SJCRH30 (cell line): ENCODE data around the gene CAPN12. TPM values are rescaled to one million over a fixed set of nuclear protein-coding genes. Genes with fewer than 3 reads are reported as not detected.
"Not testable (repeated sequence)": the region's sequence is repeated elsewhere in the genome, so short reads cannot be mapped to it uniquely, and the experiment has no call there.

ENCODE experiments used
- DNase-seq, 2 experiments: peaks; one replicate each; pipeline ENCODE4 v3.0.0-alpha.2; 2015 to 2020
- H3K27ac ChIP-seq: fragments of 250-450 bp; sonication (Bioruptor Pico); 2 replicates; pipeline ENCODE4 v1.5.1; 2020; ENCODE audit warnings: mild to moderate bottlenecking, moderate library complexity
- H3K27me3 ChIP-seq: fragments of 250-450 bp; sonication (Bioruptor Pico); 2 replicates; pipeline ENCODE4 v1.5.1; 2020; ENCODE audit warnings: mild to moderate bottlenecking, moderate library complexity
- H3K36me3 ChIP-seq: fragments of 250-450 bp; sonication (Bioruptor Pico); 2 replicates; pipeline ENCODE4 v1.5.1; 2020; ENCODE audit warnings: mild to moderate bottlenecking, moderate library complexity
- H3K4me1 ChIP-seq: fragments of 250-450 bp; sonication (Bioruptor Pico); 2 replicates; pipeline ENCODE4 v1.5.1; 2020; ENCODE audit warnings: mild to moderate bottlenecking, moderate library complexity
- H3K4me3 ChIP-seq: fragments of 250-450 bp; sonication (Bioruptor Pico); 2 replicates; pipeline ENCODE4 v1.5.1; 2020; ENCODE audit warnings: mild to moderate bottlenecking, moderate library complexity
- H3K9me3 ChIP-seq: fragments of 250-450 bp; sonication (Bioruptor Pico); replicated peaks from 2 replicates; pipeline ENCODE4 v1.5.1; 2020; ENCODE audit warnings: mild to moderate bottlenecking, moderate library complexity
- total RNA-seq: library from RNA; depleted of rRNA; stranded (reverse); fragments of >200 nt; shearing (Covaris generic); gene quantifications from 2 replicates; pipeline ENCODE4 v1.2.3, GENCODE V29; 2014

Gene CAPN12
- total RNA-seq, 1 experiment from 2014 or later, result not detected

DNA sequence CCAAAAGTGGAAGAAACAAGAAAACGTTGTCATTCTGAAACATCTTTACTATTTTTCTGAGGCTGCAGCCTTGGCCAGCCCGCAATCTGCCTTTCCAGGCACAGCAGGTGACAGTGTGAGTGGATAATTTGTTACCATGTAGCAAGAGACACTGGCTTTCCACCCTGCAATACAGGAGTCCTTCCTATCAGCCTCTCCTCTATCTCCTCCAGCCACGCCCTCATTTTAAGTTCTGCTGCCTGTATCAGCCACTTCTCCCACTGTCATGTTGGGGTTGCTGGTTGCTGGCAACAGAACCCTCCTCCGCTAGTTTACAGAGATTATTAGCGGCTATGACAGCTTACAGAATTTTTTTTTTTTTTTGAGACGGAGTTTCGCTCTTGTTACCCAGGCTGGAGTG is 36.8 kb upstream of the CAPN12 start:
- Histone ChIP-seq H3K4me1 (no peaks in the 10 kb centered on the region), H3K36me3 (no peaks in the 10 kb centered on the region), H3K27ac (no peak overlapping the region), H3K27me3 (peaks cover 6% of the 10 kb centered on the region; the same call in 1 of the 2 replicates), H3K9me3 (no peaks in the 10 kb centered on the region), H3K4me3 (no peak overlapping the region)
- DNase-seq, result no peak

DNA sequence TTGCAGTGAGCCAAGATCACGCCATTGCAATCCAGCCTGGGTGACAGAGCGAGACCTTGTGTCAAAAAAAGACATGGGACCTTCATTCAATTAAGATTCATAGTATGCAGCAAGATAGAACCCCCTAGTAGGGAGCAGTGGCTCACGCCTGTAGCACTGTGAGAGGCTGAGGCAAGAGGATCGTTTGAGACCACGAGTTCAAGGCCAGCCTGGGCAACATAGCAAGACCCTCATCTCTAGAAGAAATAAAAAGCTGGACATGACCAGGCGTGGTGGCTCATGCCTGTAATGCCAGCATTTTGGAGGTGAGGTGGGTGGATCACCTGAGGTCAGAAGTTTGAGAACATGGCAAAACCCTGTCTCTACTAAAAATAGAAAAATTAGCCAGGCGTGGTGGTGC is 36.2 kb upstream of the CAPN12 start:
- no peaks in the 10 kb centered on the region for H3K36me3 ChIP-seq
- no peak overlapping the region for H3K4me3 ChIP-seq
- H3K4me1 ChIP-seq, result no peaks in the 10 kb centered on the region
- no peak overlapping the region for H3K27ac ChIP-seq
- H3K9me3 ChIP-seq, result no peaks in the 10 kb centered on the region
- no peak for DNase-seq
- H3K27me3 ChIP-seq, result peaks cover 6% of the 10 kb centered on the region; the same call in 1 of the 2 replicates

DNA sequence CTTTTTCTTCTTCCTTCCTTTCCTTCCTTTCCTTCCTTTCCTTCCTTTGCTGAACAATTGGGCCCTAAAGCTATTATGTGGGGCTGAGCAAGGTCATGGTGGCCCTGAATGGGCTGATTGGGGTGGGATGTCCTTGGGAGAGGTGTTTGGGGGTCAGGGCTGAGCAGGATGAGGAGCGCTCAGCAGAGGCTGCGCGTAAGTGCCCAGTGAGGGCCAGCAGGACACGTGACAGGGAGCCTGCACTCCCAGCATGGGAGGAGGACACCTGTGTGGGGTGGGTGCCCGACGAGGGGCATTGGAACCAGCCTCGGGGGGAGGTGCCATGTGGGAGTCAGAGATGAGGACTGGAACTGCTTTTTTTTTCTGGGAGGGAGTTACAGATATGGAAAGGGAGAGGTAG is 34.5 kb upstream of the CAPN12 start:
- no peaks in the 10 kb centered on the region for H3K36me3 ChIP-seq
- H3K4me3 ChIP-seq, result no peak overlapping the region
- H3K27ac ChIP-seq, result no peak overlapping the region
- H3K27me3 ChIP-seq, result peaks cover 6% of the 10 kb centered on the region; the same call in 1 of the 2 replicates
- no peak for DNase-seq
- H3K9me3 ChIP-seq, result no peaks in the 10 kb centered on the region
- no peaks in the 10 kb centered on the region for H3K4me1 ChIP-seq

GRCh38 chr19:38774181-38774950 is 30.1 kb upstream of the CAPN12 start:
- DNase-seq, result no peak
- H3K9me3 ChIP-seq, result no peaks in the 10 kb centered on the region
- H3K4me3 ChIP-seq, result no peak overlapping the region
- H3K36me3 ChIP-seq, result no peaks in the 10 kb centered on the region
- H3K27ac ChIP-seq, result no peak overlapping the region
- no peaks in the 10 kb centered on the region for H3K4me1 ChIP-seq
- H3K27me3 ChIP-seq, result no peaks in the 10 kb centered on the region; the same call in 1 of the 2 replicates

DNA sequence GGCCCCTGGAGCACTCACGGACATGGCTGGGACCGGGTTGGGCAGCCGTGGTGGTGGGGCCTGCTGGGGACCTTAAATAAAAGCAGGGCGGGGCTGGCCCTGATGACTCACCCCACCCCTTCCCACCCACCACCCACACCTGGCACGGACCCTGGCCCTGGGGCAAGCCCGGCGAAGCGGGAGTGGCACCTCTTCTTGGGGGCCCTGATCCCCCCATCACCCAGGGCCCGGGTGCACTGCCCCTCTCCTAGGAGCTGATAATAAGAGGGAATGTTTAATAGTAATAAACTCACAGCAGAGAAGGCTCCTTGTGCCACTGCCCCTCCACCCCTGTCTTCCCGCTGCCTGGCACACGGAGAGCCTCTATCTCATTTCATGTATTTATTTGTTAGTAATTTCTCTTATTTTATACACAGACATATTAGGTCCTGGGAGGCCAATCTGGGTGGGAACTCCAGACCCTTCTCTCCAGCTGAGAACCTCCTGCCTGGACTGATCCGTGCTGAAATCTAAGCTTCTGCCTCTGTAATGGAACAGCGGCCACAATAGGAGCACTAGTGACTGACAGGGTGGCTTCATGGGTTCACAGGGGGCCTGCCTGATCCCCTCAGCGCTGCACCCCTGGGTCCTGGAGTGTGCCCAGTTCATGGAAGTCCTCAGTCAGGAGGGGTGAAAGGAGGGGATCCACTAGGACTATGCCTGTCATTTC is 29.3 kb upstream of the CAPN12 start, which contains the start of gene LGALS7:
TSS of gene LGALS7 (minus strand) at position 49 of the 709 bp plus-strand sequence. CDS start at position 24, 25 bp downstream.
- H3K27me3 ChIP-seq, result no peaks in the 10 kb centered on the region; the same call in 1 of the 2 replicates
- H3K27ac ChIP-seq, result no peak within 1 kb of the TSS
- no peaks in the 10 kb centered on the region for H3K4me1 ChIP-seq
- H3K36me3 ChIP-seq, result no peaks in the 10 kb centered on the region
- H3K9me3 ChIP-seq, result no peaks in the 10 kb centered on the region
- DNase-seq, result no peak
- no peak within 1 kb of the TSS for H3K4me3 ChIP-seq

DNA sequence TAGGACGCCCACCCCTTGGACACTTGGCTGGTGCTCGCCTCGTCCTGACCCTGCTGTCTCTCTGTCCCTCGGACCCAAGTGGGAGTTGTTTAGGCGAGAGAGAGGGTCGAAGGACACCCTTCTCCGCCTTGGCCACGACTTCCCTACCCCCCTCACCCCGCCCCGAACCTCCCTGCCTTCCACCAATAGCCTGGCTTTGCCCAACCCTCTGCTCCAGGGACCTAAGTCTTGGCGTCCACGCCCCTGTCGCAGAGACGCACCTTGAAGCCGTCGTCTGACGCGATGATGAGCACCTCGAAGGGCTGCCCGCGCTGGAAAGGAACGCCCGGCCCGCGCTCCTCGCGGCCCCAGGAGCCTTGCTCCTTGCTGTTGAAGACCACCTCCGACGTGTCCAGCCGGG is 27.3 kb upstream of the CAPN12 start:
- not testable (repeated sequence) for H3K4me3 ChIP-seq, H3K27ac ChIP-seq, H3K36me3 ChIP-seq, H3K9me3 ChIP-seq, H3K4me1 ChIP-seq, DNase-seq, H3K27me3 ChIP-seq

GRCh38 chr19:38770949-38771275 is 26.6 kb upstream of the CAPN12 start:
- H3K4me3 ChIP-seq, DNase-seq, H3K4me1 ChIP-seq, H3K27ac ChIP-seq, H3K27me3 ChIP-seq, H3K9me3 ChIP-seq, H3K36me3 ChIP-seq: not testable (repeated sequence)

GRCh38 chr19:38770228-38770948 is 26.1 kb upstream of the CAPN12 start:
- not testable (repeated sequence) for H3K27me3 ChIP-seq, H3K36me3 ChIP-seq, H3K9me3 ChIP-seq, H3K27ac ChIP-seq, H3K4me3 ChIP-seq, DNase-seq, H3K4me1 ChIP-seq

DNA sequence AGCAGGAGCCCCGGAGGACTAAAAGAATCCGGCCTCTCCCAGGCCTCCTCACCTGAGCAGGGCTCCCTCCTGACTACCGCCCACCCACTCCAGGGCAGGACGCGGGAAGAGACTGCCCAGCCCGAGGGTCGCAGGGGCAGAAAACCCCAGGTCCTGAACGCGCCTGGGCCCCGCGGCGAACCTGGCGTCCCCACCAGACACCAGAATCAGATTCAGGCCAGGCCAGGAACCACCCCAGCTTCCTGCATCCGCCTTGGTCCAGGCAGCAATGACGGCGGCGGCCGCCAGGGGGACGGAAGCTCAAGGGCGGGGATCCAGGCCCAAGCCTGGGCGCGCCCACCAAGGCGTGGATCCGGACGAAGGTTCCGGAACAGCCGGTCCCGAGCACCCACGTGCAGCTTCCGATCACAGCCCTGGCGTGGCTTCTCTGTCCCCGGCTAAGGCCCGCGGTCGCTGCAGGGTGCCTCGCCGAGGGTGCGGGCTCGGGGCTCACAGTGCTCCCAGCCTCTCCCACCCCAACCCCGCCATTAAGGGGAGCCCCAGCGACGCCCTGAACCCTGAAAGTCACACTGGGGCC is 25.4 kb upstream of the CAPN12 start:
- Histone ChIP-seq H3K27ac (no peak overlapping the region), H3K27me3 (no peaks in the 10 kb centered on the region), H3K9me3 (no peaks in the 10 kb centered on the region), H3K4me3 (no peak overlapping the region), H3K4me1 (no peaks in the 10 kb centered on the region), H3K36me3 (no peaks in the 10 kb centered on the region)
- no peak for DNase-seq

GRCh38 chr19:38766276-38767047 is 22.2 kb upstream of the CAPN12 start:
- DNase-seq, result no peak
- H3K36me3 ChIP-seq, result no peaks in the 10 kb centered on the region
- no peaks in the 10 kb centered on the region for H3K27me3 ChIP-seq
- H3K4me1 ChIP-seq, result no peaks in the 10 kb centered on the region
- no peaks in the 10 kb centered on the region for H3K9me3 ChIP-seq
- no peak overlapping the region for H3K27ac ChIP-seq
- no peak overlapping the region for H3K4me3 ChIP-seq

DNA sequence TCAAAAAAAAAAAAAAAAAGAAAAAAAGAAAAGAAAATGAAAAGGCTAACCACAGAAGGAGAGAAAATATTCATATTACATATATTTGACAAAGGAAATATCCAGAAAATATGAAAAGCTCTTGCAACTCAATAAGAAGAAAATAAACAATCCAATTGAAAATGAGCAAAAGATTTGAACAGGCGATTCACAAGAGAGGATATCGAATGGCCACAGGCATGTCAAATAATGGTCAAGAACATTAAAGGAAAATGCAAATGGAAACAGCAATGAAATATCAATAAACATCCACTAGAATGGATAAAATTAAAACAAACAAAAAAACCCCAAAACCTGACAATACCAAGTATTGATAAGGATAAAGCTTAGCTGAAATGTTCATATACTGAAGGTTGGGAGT is 20.9 kb upstream of the CAPN12 start:
- no peaks in the 10 kb centered on the region for H3K4me1 ChIP-seq

DNA sequence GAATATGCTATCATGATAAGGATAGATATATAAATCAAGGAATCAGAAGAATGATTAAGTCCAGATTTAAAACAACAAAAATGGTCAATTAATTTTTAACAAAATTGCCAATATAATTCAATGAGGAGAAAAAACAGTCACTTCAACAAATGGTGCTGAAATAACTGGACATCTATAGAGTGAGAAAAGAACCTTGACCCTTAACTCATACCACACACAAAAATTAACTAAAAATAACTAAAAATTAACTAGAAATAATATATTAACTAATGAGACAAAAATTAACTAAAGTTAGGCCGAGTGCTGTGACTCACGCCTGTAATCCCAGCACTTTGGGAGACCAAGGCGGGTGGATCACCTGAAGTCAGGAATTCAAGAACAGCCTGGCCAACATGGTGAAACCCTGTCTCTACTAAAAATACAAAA is 19.5 kb upstream of the CAPN12 start:
- no peaks in the 10 kb centered on the region for H3K36me3 ChIP-seq
- H3K27me3 ChIP-seq, result no peaks in the 10 kb centered on the region
- no peaks in the 10 kb centered on the region for H3K9me3 ChIP-seq
- no peaks in the 10 kb centered on the region for H3K4me1 ChIP-seq
- no peak overlapping the region for H3K4me3 ChIP-seq
- DNase-seq, result no peak
- no peak overlapping the region for H3K27ac ChIP-seq

More for the DNA sequence above, 20.9 kb upstream of the CAPN12 start:
- Histone ChIP-seq H3K4me3 (no peak overlapping the region), H3K9me3 (no peaks in the 10 kb centered on the region), H3K27ac (no peak overlapping the region), H3K36me3 (no peaks in the 10 kb centered on the region), H3K27me3 (no peaks in the 10 kb centered on the region)
- DNase-seq, result no peak

GRCh38 chr19:38761884-38762389 is 17.7 kb upstream of the CAPN12 start:
- DNase-seq, H3K27me3 ChIP-seq, H3K27ac ChIP-seq, H3K36me3 ChIP-seq, H3K9me3 ChIP-seq, H3K4me3 ChIP-seq, H3K4me1 ChIP-seq: not testable (repeated sequence)

- H3K27me3 ChIP-seq, H3K36me3 ChIP-seq, H3K4me1 ChIP-seq, H3K9me3 ChIP-seq, H3K27ac ChIP-seq, DNase-seq, H3K4me3 ChIP-seq: not testable (repeated sequence)
Observed at GRCh38 chr19:38760805-38761517, 16.7 kb upstream of the CAPN12 start.
